Measurements from ENCODE around the gene DPF1. TPM values are rescaled to one million over a fixed set of nuclear protein-coding genes. Genes with fewer than 3 reads are reported as not detected.

DPF1 gene
- total RNA-seq, 2 experiments from 2014 or later = not detected

DNA sequence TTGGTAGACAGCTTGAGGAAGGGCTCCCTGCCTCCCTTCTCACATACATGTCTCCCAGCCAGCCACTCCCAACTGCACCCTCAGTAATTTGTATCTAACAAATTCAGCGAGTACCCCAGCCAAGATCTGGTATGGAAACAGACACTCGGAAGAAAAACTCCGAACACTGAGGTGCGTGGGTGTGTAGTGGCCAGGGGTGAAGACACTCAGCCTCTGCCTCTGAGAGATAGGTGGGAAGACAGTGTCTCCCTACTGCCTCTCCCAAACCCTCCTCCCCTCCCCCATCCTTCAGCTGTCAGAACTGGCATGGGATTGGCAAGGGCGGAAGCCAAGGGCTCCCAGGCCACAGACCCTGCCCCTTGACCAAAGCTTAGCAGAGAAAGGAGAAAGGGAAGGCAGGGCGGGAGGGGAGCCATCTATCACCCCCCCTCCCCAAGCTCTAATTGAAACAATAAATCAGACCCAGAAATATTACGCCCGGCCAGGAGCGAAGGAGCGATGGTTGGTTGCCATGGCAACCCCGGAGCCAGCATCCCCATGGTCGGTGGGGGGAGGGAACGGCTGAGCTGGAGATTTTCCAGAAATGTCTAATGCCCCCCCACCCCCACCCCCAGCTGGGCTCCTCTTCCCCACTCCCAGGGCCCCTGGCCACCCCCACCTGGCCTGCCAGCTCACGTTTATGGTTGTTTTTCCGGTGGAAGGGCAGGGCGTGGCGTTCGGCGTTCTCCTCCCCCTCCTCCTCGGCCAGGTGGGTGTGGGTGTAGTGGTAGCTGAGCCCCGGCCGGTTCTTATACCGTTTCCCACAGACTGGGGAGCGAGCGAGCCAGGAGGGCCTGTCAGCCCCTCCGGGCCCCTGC lies 7.0 kb downstream of the DPF1 start:
- Histone ChIP-seq H3K4me3 (ENCODE audit: low read length) (no peak overlapping the region), H3K27me3 (ENCODE audit: control insufficient read depth in 1 of 2, insufficient read depth in 2 of 2, low read length in 2 of 2) (peaks cover 40 to 50% of the 10 kb centered on the region in 2 experiments), H3K9me3 (ENCODE audit: control insufficient read depth in 1 of 2, insufficient read depth in 1 of 2, low read length in 2 of 2) (peaks cover 0 to 20% of the 10 kb centered on the region in 2 experiments), H3K4me1 (ENCODE audit: insufficient read depth, low read length) (peaks cover 12% of the 10 kb centered on the region), H3K27ac (ENCODE audit: low read depth in 1 of 2, low read length in 2 of 2) (no peak overlapping the region), H3K36me3 (ENCODE audit: insufficient read depth, low read length) (no peaks in the 10 kb centered on the region)
- H3K36me3 Mint-ChIP-seq (ENCODE audit: low read depth) = peaks cover 5% of the 10 kb centered on the region
- H3K4me3 Mint-ChIP-seq = no peak overlapping the region
- peaks cover 74% of the 10 kb centered on the region for H3K27me3 Mint-ChIP-seq
- no peaks in the 10 kb centered on the region for H3K9me3 Mint-ChIP-seq
- TF ChIP-seq, protein P1, sequence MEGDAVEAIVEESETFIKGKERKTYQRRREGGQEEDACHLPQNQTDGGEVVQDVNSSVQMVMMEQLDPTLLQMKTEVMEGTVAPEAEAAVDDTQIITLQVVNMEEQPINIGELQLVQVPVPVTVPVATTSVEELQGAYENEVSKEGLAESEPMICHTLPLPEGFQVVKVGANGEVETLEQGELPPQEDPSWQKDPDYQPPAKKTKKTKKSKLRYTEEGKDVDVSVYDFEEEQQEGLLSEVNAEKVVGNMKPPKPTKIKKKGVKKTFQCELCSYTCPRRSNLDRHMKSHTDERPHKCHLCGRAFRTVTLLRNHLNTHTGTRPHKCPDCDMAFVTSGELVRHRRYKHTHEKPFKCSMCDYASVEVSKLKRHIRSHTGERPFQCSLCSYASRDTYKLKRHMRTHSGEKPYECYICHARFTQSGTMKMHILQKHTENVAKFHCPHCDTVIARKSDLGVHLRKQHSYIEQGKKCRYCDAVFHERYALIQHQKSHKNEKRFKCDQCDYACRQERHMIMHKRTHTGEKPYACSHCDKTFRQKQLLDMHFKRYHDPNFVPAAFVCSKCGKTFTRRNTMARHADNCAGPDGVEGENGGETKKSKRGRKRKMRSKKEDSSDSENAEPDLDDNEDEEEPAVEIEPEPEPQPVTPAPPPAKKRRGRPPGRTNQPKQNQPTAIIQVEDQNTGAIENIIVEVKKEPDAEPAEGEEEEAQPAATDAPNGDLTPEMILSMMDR (IDR thresholded peaks at IDR 0.05) = no peak
- ChIA-PET CTCF (no interaction called here), POLR2A (no interaction called here)
- H3K27ac Mint-ChIP-seq = no peak overlapping the region
- no peak for DNase-seq
- ATAC-seq (ENCODE audit: poor library complexity) = no peak
- peaks cover 9% of the 10 kb centered on the region for H3K4me1 Mint-ChIP-seq (ENCODE audit: low read depth)
- intact Hi-C loops (cut with DNase I, micrococcal nuclease) = no loop called here

DNA sequence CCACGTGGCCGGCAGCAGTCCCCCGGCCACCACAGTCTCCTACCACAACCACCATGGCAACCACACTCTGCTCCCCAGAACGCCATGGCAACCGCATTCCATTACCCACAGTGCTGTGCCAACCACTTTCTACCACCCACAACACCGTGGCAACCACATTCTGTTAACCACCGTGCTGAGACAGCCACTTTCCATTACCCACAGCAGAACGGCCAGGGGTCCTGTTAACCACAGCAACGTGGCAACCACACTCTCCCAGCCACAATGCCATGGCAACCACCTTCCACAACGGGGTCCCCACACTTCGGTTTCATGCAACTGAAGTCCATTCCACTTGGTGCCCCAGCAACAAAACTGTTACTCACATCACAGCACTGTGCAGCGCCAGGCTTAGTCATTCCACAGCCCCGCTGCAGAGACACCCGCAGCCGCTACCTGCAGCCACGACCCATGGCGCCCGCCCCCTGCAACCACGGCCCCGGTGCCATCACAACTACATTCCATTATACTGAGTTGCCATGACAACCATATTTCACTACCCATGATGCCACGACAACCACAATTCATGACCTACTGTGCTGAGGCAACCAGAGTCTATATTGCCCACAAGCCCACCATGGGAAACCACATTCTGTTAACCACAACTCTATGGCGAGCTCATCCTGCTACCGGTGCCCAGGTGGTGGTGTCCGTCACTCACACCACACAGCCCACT lies 10.0 kb downstream of the DPF1 start:
- Mint-ChIP-seq H3K36me3 (ENCODE audit: low read depth) (peaks cover 11% of the 10 kb centered on the region), H3K4me3 (peak overlapping the region; percentile 76), H3K4me1 (ENCODE audit: low read depth) (peaks cover 18% of the 10 kb centered on the region), H3K9me3 (no peaks in the 10 kb centered on the region), H3K27ac (peak overlapping the region; percentile 70), H3K27me3 (peaks cover 68% of the 10 kb centered on the region)
- ChIA-PET POLR2A (interaction anchor here (0.7 kb wide), 1 partner anchor 43 kb away, joined by 3 read pairs; no protein-coding TSS in a partner anchor), CTCF (no interaction called here)
- Histone ChIP-seq H3K9me3 (ENCODE audit: control insufficient read depth in 1 of 2, insufficient read depth in 1 of 2, low read length in 2 of 2) (peaks cover 0 to 20% of the 10 kb centered on the region in 2 experiments), H3K27ac (ENCODE audit: low read depth in 1 of 2, low read length in 2 of 2) (no peak overlapping the region), H3K4me3 (ENCODE audit: low read length) (no peak overlapping the region), H3K4me1 (ENCODE audit: insufficient read depth, low read length) (peaks cover 28% of the 10 kb centered on the region), H3K27me3 (ENCODE audit: control insufficient read depth in 1 of 2, insufficient read depth in 2 of 2, low read length in 2 of 2) (peaks cover 47 to 67% of the 10 kb centered on the region in 2 experiments), H3K36me3 (ENCODE audit: insufficient read depth, low read length) (no peaks in the 10 kb centered on the region)
- peak in 12 of 14 experiments; percentile 16 to 74 (median 30) for DNase-seq
- intact Hi-C loops (cut with DNase I, micrococcal nuclease) = no loop called here
- ATAC-seq (ENCODE audit: poor library complexity) = peak; percentile 89
- TF ChIP-seq, protein P1 (IDR thresholded peaks at IDR 0.05) = no peak

DNA sequence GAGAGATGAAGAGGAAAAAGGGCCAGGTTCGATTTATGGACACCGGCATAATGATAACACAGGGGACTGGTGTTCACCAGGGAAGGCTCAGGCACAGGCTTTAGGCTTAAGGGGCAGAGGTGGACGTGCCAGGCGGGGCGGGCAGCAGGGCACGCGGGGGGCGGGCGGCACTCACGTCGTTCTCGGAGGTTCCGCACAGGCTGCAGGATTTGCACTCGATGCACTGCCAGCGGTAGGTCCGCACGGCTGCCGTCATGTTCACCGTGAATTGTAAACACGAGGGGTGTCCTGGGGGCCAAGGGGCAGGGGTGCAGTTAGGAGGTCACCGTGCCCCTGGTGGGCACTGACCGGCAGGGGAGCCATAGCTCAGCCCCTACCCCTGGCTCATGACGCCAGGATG lies 10.6 kb downstream of the DPF1 start:
- peaks cover 0 to 16% of the 10 kb centered on the region in 2 experiments for H3K9me3 ChIP-seq (ENCODE audit: control insufficient read depth in 1 of 2, insufficient read depth in 1 of 2, low read length in 2 of 2)
- Mint-ChIP-seq H3K9me3 (no peaks in the 10 kb centered on the region), H3K27me3 (peaks cover 63% of the 10 kb centered on the region), H3K36me3 (ENCODE audit: low read depth) (peaks cover 12% of the 10 kb centered on the region), H3K27ac (no peak overlapping the region), H3K4me3 (no peak overlapping the region), H3K4me1 (ENCODE audit: low read depth) (peaks cover 18% of the 10 kb centered on the region)
- H3K27ac ChIP-seq (ENCODE audit: low read depth in 1 of 2, low read length in 2 of 2) = no peak overlapping the region
- H3K27me3 ChIP-seq (ENCODE audit: control insufficient read depth in 1 of 2, insufficient read depth in 2 of 2, low read length in 2 of 2) = peaks cover 48 to 65% of the 10 kb centered on the region in 2 experiments
- H3K36me3 ChIP-seq (ENCODE audit: insufficient read depth, low read length) = no peaks in the 10 kb centered on the region
- TF ChIP-seq, protein P1 (IDR thresholded peaks at IDR 0.05) = no peak
- DNase-seq (peak in 1 of 14 experiments; percentile 13), ATAC-seq (ENCODE audit: poor library complexity) (no peak)
- H3K4me1 ChIP-seq (ENCODE audit: insufficient read depth, low read length) = peaks cover 28% of the 10 kb centered on the region
- POLR2A ChIA-PET = no interaction called here
- CTCF ChIA-PET = no interaction called here
- H3K4me3 ChIP-seq (ENCODE audit: low read length) = no peak overlapping the region
- intact Hi-C loops (cut with DNase I, micrococcal nuclease) = no loop called here
